ENCODE measurements around the gene TTLL10.

TTLL10 gene

GRCh38 chr1:1215881-1216605 is 42.4 kb downstream of the TTLL10 start:
- Mint-ChIP-seq H3K36me3 (ENCODE audit: low read depth) (peaks cover 6% of the 10 kb centered on the region), H3K27me3 (ENCODE audit: low read depth, poor library complexity) (no peaks in the 10 kb centered on the region), H3K4me1 (no peaks in the 10 kb centered on the region), H3K9me3 (no peaks in the 10 kb centered on the region), H3K4me3 (no peak overlapping the region), H3K27ac (peak overlapping the region; percentile 81)
- TF ChIP-seq CTCF (IDR thresholded peaks at IDR 0.05), result no peak
- DNase-seq, result no peak

- Mint-ChIP-seq H3K36me3 (ENCODE audit: low read depth) (peaks cover 6% of the 10 kb centered on the region), H3K27ac (peak overlapping the region; percentile 81), H3K27me3 (ENCODE audit: low read depth, poor library complexity) (no peaks in the 10 kb centered on the region), H3K4me1 (no peaks in the 10 kb centered on the region), H3K9me3 (no peaks in the 10 kb centered on the region), H3K4me3 (no peak overlapping the region)
- DNase-seq, result no peak
- TF ChIP-seq CTCF (IDR thresholded peaks at IDR 0.05), result no peak
Observed at GRCh38 chr1:1216770-1217620, 43.3 kb downstream of the TTLL10 start.

- Mint-ChIP-seq H3K4me3 (no peak overlapping the region), H3K27ac (no peak overlapping the region), H3K4me1 (no peaks in the 10 kb centered on the region), H3K27me3 (ENCODE audit: low read depth, poor library complexity) (no peaks in the 10 kb centered on the region), H3K36me3 (ENCODE audit: low read depth) (peaks cover 9% of the 10 kb centered on the region), H3K9me3 (no peaks in the 10 kb centered on the region)
- no peak for DNase-seq
- TF ChIP-seq CTCF (IDR thresholded peaks at IDR 0.05), result no peak
Observed at GRCh38 chr1:1217621-1218523, 44.2 kb downstream of the TTLL10 start.

GRCh38 chr1:1218524-1219200 is 45.0 kb downstream of the TTLL10 start:
- H3K4me1 Mint-ChIP-seq, result no peaks in the 10 kb centered on the region
- H3K36me3 Mint-ChIP-seq (ENCODE audit: low read depth), result peaks cover 14% of the 10 kb centered on the region
- TF ChIP-seq CTCF (IDR thresholded peaks at IDR 0.05), result no peak
- no peak overlapping the region for H3K27ac Mint-ChIP-seq
- H3K4me3 Mint-ChIP-seq, result no peak overlapping the region
- DNase-seq, result no peak
- H3K27me3 Mint-ChIP-seq (ENCODE audit: low read depth, poor library complexity), result no peaks in the 10 kb centered on the region
- H3K9me3 Mint-ChIP-seq, result no peaks in the 10 kb centered on the region

GRCh38 chr1:1219341-1219740 is 45.7 kb downstream of the TTLL10 start:
- no peak for TF ChIP-seq CTCF (IDR thresholded peaks at IDR 0.05)
- no peak overlapping the region for H3K4me3 Mint-ChIP-seq
- peaks cover 14% of the 10 kb centered on the region for H3K36me3 Mint-ChIP-seq (ENCODE audit: low read depth)
- no peak overlapping the region for H3K27ac Mint-ChIP-seq
- no peak for DNase-seq
- no peaks in the 10 kb centered on the region for H3K27me3 Mint-ChIP-seq (ENCODE audit: low read depth, poor library complexity)
- H3K9me3 Mint-ChIP-seq, result no peaks in the 10 kb centered on the region
- H3K4me1 Mint-ChIP-seq, result no peaks in the 10 kb centered on the region

All from nephron progenitor cell (in vitro differentiated cells).